AG04449 (cell line): ENCODE data around the gene SLC27A3.

Experiments used
- CTCF ChIA-PET: fragments of 350-600 bp; formaldehyde crosslinking; extraction: SDS; loops from one replicate; lab custom pipeline; 2021; ENCODE audit warnings: antibody characterized with exemption; lab: Yijun Ruan, JAX
- POLR2A ChIA-PET: fragments of 400-600, 350-600 bp; formaldehyde crosslinking; extraction: SDS; loops from one replicate; lab custom pipeline; 2020; ENCODE audit warnings: antibody characterized with exemption, inconsistent platforms; lab: Yijun Ruan, JAX
- DNase-seq: peaks from one replicate; pipeline ENCODE4 v3.0.0-alpha.2; 2010; ENCODE audit warnings: low read depth, low spot score
- H3K4me3 ChIP-seq: 2 replicates; pipeline ENCODE4 v1.5.1; 2011; ENCODE audit warnings: low read depth, mild to moderate bottlenecking, control low read depth, low read length
- TF ChIP-seq, protein P1 (sequence below): IDR thresholded peaks from one replicate; pipeline ENCODE4 v1.5.1; 2011; ENCODE audit warnings: mild to moderate bottlenecking, moderate library complexity, low read length, control low read depth, inconsistent platforms; ENCODE audit not compliant: insufficient read depth; ENCODE audit errors: missing control alignments

Gene SLC27A3

GRCh38 chr1:153773096-153773921, 1.9 kb upstream of the SLC27A3 start:
- CTCF ChIA-PET: interaction anchor here (0.7 to 2.6 kb wide), 5 partner anchors 8 to 213 kb away, joined by 3 to 10 read pairs (median 4); partner anchors contain the start of genes DENND4B and RAB13
- H3K4me3 ChIP-seq: no peak overlapping the region

DNA sequence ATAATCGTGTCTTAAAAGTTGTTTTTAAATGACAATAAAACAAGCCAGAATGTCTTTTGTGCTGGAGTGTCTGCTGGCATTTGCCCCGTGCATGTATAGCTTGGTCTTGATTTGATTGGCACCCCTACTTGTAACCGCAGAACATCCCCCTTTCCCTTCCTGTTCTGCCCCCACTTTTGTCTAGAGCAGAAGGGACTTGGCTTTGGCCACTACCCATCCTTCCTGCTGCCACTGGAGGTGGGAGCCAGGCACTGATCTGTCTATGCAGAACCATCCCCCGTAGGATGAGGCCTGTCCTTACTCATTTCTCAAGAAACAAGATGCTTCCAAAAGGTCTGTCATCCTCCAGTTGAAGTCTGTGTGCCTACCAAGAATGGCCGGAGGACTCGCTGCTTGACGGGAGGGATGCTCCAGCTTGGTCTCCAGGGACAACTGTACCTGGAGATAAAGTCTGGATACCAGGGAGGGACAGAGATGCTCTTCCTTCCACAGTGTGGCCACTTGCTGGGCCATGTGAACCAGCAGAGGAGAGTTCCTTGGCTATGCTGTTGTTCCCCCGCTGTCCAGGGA, 1.1 kb upstream of the SLC27A3 start:
- TF ChIP-seq, protein P1, sequence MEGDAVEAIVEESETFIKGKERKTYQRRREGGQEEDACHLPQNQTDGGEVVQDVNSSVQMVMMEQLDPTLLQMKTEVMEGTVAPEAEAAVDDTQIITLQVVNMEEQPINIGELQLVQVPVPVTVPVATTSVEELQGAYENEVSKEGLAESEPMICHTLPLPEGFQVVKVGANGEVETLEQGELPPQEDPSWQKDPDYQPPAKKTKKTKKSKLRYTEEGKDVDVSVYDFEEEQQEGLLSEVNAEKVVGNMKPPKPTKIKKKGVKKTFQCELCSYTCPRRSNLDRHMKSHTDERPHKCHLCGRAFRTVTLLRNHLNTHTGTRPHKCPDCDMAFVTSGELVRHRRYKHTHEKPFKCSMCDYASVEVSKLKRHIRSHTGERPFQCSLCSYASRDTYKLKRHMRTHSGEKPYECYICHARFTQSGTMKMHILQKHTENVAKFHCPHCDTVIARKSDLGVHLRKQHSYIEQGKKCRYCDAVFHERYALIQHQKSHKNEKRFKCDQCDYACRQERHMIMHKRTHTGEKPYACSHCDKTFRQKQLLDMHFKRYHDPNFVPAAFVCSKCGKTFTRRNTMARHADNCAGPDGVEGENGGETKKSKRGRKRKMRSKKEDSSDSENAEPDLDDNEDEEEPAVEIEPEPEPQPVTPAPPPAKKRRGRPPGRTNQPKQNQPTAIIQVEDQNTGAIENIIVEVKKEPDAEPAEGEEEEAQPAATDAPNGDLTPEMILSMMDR: no peak
- POLR2A ChIA-PET: no interaction called here
- no peak for DNase-seq
- CTCF ChIA-PET: interaction anchor here (2.6 kb wide), 1 partner anchor 10 kb away, joined by 10 read pairs; no protein-coding TSS in a partner anchor
- no peak overlapping the region for H3K4me3 ChIP-seq

More at GRCh38 chr1:153773096-153773921, 1.9 kb upstream of the SLC27A3 start:
- DNase-seq: no peak
- TF ChIP-seq, protein P1: no peak
- POLR2A ChIA-PET: no interaction called here

DNA sequence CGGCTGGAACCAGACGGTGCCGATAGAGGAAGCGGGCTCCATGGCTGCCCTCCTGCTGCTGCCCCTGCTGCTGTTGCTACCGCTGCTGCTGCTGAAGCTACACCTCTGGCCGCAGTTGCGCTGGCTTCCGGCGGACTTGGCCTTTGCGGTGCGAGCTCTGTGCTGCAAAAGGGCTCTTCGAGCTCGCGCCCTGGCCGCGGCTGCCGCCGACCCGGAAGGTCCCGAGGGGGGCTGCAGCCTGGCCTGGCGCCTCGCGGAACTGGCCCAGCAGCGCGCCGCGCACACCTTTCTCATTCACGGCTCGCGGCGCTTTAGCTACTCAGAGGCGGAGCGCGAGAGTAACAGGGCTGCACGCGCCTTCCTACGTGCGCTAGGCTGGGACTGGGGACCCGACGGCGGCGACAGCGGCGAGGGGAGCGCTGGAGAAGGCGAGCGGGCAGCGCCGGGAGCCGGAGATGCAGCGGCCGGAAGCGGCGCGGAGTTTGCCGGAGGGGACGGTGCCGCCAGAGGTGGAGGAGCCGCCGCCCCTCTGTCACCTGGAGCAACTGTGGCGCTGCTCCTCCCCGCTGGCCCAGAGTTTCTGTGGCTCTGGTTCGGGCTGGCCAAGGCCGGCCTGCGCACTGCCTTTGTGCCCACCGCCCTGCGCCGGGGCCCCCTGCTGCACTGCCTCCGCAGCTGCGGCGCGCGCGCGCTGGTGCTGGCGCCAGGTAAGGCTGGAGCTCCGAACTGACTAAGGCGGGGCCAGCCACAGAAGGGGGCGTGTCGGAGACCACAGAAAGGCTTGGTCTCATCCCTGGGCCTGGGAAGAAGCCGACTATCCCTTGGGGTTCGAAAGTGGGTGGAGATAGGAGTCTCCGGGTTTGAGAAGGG, 486 bp downstream of the SLC27A3 start:
- POLR2A ChIA-PET: interaction anchor here (0.5 to 1.3 kb wide), 4 partner anchors 8 to 215 kb away, joined by 3 to 4 read pairs (median 4); partner anchors contain the start of gene RPS27
- DNase-seq: no peak
- TF ChIP-seq, protein P1: no peak
- H3K4me3 ChIP-seq: peak overlapping the region; percentile 64
- CTCF ChIA-PET: interaction anchor here (0.6 to 2.1 kb wide), 5 partner anchors 8 to 211 kb away, joined by 3 to 15 read pairs (median 4); partner anchors contain the start of gene RAB13

DNA sequence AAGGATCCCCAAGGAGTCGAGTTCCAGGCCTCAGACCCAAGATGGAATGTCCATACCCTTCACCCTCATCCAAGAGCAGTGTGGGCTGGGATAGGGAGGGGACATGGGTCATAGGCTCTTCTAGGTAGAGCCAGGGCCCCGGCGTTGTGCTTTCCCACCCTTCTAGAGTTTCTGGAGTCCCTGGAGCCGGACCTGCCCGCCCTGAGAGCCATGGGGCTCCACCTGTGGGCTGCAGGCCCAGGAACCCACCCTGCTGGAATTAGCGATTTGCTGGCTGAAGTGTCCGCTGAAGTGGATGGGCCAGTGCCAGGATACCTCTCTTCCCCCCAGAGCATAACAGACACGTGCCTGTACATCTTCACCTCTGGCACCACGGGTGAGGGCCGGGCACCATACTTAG, 1.1 kb downstream of the SLC27A3 start:
- POLR2A ChIA-PET: no interaction called here
- DNase-seq: no peak
- CTCF ChIA-PET: interaction anchor here (0.5 to 2.1 kb wide), 3 partner anchors 99 to 210 kb away, joined by 3 to 15 read pairs (median 3); partner anchors contain the start of gene RAB13
- H3K4me3 ChIP-seq: peak overlapping the region; percentile 64
- TF ChIP-seq, protein P1: no peak

- TF ChIP-seq, protein P1: no peak
- ChIA-PET POLR2A (no interaction called here), CTCF (interaction anchor here (0.5 to 2.1 kb wide), 2 partner anchors 128 to 210 kb away, joined by 3 to 15 read pairs; partner anchors contain the start of gene RAB13)
- no peak for DNase-seq
- H3K4me3 ChIP-seq: no peak overlapping the region
These were observed 1.7 kb downstream of the SLC27A3 start for GRCh38 chr1:153776845-153777370.
